ENCODE measurements around the gene NTRK3.

DNA sequence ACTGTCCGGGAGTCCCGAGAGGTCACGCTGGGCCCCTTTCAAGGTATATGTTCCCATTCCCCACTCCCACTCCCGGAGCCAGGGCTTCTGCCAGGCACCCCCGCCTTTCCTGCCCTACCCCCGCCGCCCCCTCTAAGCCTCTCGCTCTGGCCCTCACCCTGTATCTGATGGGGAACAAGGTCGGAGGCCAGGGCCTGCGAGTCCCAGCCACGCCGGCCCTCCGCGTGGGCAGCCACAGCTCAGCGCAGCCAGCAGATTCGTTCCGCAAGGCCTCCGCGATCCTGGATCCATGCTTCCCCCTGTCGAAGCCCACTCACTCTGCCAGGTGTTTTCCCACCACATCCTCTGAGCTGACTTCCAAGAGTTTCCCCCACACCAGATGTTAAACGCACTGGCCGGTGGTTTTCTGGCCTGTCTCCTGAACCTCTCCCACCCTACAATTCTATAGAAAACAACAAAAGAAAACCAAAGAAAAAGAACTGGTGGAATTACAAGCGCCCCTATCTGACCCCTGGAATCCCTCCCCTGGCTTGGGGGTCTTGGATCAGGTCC, 303.7 kb downstream of the NTRK3 start:
- no peak for TF ChIP-seq EZH2 (IDR thresholded peaks at IDR 0.05; ENCODE audit: low read depth)
- TF ChIP-seq, protein P1, sequence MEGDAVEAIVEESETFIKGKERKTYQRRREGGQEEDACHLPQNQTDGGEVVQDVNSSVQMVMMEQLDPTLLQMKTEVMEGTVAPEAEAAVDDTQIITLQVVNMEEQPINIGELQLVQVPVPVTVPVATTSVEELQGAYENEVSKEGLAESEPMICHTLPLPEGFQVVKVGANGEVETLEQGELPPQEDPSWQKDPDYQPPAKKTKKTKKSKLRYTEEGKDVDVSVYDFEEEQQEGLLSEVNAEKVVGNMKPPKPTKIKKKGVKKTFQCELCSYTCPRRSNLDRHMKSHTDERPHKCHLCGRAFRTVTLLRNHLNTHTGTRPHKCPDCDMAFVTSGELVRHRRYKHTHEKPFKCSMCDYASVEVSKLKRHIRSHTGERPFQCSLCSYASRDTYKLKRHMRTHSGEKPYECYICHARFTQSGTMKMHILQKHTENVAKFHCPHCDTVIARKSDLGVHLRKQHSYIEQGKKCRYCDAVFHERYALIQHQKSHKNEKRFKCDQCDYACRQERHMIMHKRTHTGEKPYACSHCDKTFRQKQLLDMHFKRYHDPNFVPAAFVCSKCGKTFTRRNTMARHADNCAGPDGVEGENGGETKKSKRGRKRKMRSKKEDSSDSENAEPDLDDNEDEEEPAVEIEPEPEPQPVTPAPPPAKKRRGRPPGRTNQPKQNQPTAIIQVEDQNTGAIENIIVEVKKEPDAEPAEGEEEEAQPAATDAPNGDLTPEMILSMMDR (conservative IDR thresholded peaks at IDR 0.05), result no peak

Data from PC-9 (cell line).